K562 (cell line): ENCODE data around the gene VPS37D. TPM values are rescaled to one million over a fixed set of nuclear protein-coding genes. Genes with fewer than 3 reads are reported as not detected.

Source experiments
- CSDE1 ChIP-seq, 2 experiments: fragments of 450-650 bp; IDR thresholded peaks; 2 replicates each; pipeline ENCODE4 v1.6.1; 2016; ENCODE audit warnings: mild to moderate bottlenecking in 1 of 2
- ETV6 ChIP-seq, 3 experiments: fragments of 150-350 bp in 1 of 3; sonication (generic) in 1 of 3; formaldehyde crosslinking in 1 of 3; IDR thresholded peaks; 2 replicates each; pipeline versions ENCODE4 v1.6.1 to v1.8.0; 2014 to 2022; ENCODE audit warnings: borderline replicate concordance in 2 of 3, low read depth in 2 of 3, antibody characterized with exemption in 1 of 3, low read length in 1 of 3, mild to moderate bottlenecking in 1 of 3, missing genetic modification reagents in 1 of 3
- HSF4 ChIP-seq: fragments of 250-450 bp; sonication (Bioruptor Pico); IDR thresholded peaks from 2 replicates; pipeline ENCODE4 v2.1.2; 2022; ENCODE audit warnings: mild to moderate bottlenecking, moderate library complexity, borderline replicate concordance
- KLF16 ChIP-seq: IDR thresholded peaks from 2 replicates; pipeline ENCODE4 v1.6.1; 2016; ENCODE audit warnings: antibody characterized with exemption
- NR2C2 ChIP-seq, 2 experiments: fragments of 200-800 bp in 1 of 2; sonication (Bioruptor generic) in 1 of 2; sonication (generic) in 1 of 2; formaldehyde crosslinking in 1 of 2; IDR thresholded peaks; 2 replicates each; pipeline versions ENCODE4 v1.6.1 to v1.8.0; 2016 to 2022; ENCODE audit warnings: mild to moderate bottlenecking in 1 of 2, missing compliant biosample characterization in 1 of 2, missing genetic modification characterization in 1 of 2, missing genetic modification reagents in 1 of 2
- PHF20 ChIP-seq: fragments of 450-650 bp; IDR thresholded peaks from 2 replicates; pipeline ENCODE4 v1.6.1; 2018; ENCODE audit not compliant: partially characterized antibody
- SP2 ChIP-seq: IDR thresholded peaks from 2 replicates; pipeline ENCODE4 v1.6.1; 2011; ENCODE audit warnings: mild to moderate bottlenecking, low read depth, low read length, moderate library complexity; ENCODE audit not compliant: poor library complexity, severe bottlenecking; ENCODE audit errors: extremely low read depth
- ZNF695 ChIP-seq: fragments of 450-650 bp; formaldehyde crosslinking; IDR thresholded peaks from 2 replicates; pipeline ENCODE4 v1.4.0; 2020; ENCODE audit warnings: mild to moderate bottlenecking, moderate library complexity
- polyA plus RNA-seq, 8 experiments: library from polyadenylated mRNA; depleted of rRNA in 4 of 8; stranded (reverse) in 5 of 8; unstranded in 3 of 8; fragments of >200 nt; fragmentation: Nextera tagmentation in 2 of 8; fragmentation: Illumina TruSeq in 1 of 8; extraction: Ambion mirVana in 2 of 8; extraction: Trizol in 1 of 8; gene quantifications; 2 replicates each; pipeline versions ENCODE4 v1.2.1 to v1.2.3, GENCODE V29; 2011 to 2014; ENCODE audit warnings: inconsistent platforms in 1 of 8, missing spikeins in 1 of 8
- total RNA-seq, 7 experiments: library from RNA; depleted of rRNA in 6 of 7; stranded (reverse); fragments of >200 nt in 6 of 7; fragmentation: Illumina TruSeq in 2 of 7; extraction: Trizol in 2 of 7; gene quantifications; 2 replicates each; pipeline versions ENCODE4 v1.2.1 to v1.2.3, GENCODE V29; 2011 to 2021; ENCODE audit warnings: low replicate concordance in 1 of 7
- TF ChIP-seq, protein P1 (sequence below): sonication (generic); formaldehyde crosslinking; IDR thresholded peaks from 2 replicates; pipeline ENCODE4 v1.8.0; 2022; ENCODE audit warnings: missing genetic modification reagents, mild to moderate bottlenecking, borderline replicate concordance
- TF ChIP-seq, protein P2 (sequence below), 2 experiments: fragments of 450-650 bp; formaldehyde crosslinking in 1 of 2; IDR thresholded peaks; 2 replicates each; pipeline versions ENCODE4 v1.4.0 to v1.6.1; 2014 to 2020; ENCODE audit warnings: mild to moderate bottlenecking in 2 of 2, borderline replicate concordance in 1 of 2, low read depth in 1 of 2
- TF ChIP-seq, protein P3 (sequence below): fragments of 450-650 bp; formaldehyde crosslinking; IDR thresholded peaks from 2 replicates; pipeline ENCODE4 v1.4.0; 2020; ENCODE audit warnings: mild to moderate bottlenecking

Gene VPS37D
- total and polyA plus RNA-seq, 9 of the 15 experiments (the other 6 are each of a cell fraction or from before 2014, with no cell fraction given) = 0.25 to 2.3 (median 1.0) TPM; not detected in 3

DNA sequence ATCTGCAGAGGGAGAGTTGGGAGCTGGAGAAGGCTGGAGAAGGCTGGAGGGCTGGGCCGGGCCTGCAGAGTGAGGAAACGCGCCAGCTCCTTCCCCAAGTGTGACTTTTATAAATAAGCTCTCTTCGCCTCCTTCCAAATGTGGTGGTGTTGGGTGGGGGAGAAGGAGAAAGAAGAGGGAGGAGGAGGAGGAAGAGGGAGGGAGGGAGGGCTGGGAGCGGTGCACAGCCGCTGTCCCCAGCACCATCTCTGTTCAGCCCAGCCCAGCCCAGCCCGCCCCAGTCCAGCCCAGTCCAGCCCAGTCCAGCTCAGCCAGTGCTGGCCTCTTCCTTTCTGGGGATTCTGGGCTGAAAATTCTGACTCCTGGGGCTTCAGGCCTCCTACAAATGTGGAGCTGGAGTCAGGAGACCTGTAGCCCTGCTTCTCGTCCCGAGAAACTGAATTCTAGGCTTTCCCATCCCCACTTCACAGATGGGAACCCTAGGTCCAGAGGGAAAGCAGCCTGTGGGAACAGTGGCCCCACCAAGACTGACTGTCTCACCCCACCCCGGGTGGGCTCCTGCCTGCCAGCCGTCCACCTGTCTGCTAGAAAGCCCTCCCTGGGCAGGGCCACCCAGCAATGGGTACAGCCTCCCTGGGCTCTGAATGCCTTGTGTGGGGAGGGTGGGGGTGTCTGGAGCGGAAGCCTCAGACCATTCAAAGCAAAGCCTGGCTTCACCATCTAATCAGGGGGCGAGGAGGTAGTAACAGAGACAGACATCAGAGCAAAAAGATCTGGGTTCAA is 49.6 kb downstream of the VPS37D start (continued):
- TF ChIP-seq SP2 (no peak), HSF4 (no peak), ETV6 (IDR thresholded peaks at IDR 0.05; ENCODE audit: borderline replicate concordance in 1 of 2, low read depth in 2 of 2, low read length in 1 of 2) (no peak), ETV6 (CRISPR knock-in tag; IDR thresholded peaks at IDR 0.05; ENCODE audit: borderline replicate concordance) (no peak), CSDE1 (IDR thresholded peaks at IDR 0.05) (no peak), KLF16 (peak; percentile 61; the same call in 1 of the 2 replicates), ZNF695 (CRISPR knock-in tag) (no peak), NR2C2 (CRISPR knock-in tag; IDR thresholded peaks at IDR 0.05) (no peak), NR2C2 (tag; IDR thresholded peaks at IDR 0.05) (no peak), PHF20 (no peak)
- TF ChIP-seq, protein P1, sequence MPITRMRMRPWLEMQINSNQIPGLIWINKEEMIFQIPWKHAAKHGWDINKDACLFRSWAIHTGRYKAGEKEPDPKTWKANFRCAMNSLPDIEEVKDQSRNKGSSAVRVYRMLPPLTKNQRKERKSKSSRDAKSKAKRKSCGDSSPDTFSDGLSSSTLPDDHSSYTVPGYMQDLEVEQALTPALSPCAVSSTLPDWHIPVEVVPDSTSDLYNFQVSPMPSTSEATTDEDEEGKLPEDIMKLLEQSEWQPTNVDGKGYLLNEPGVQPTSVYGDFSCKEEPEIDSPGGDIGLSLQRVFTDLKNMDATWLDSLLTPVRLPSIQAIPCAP (CRISPR knock-in tag) = no peak
- TF ChIP-seq, protein P2, sequence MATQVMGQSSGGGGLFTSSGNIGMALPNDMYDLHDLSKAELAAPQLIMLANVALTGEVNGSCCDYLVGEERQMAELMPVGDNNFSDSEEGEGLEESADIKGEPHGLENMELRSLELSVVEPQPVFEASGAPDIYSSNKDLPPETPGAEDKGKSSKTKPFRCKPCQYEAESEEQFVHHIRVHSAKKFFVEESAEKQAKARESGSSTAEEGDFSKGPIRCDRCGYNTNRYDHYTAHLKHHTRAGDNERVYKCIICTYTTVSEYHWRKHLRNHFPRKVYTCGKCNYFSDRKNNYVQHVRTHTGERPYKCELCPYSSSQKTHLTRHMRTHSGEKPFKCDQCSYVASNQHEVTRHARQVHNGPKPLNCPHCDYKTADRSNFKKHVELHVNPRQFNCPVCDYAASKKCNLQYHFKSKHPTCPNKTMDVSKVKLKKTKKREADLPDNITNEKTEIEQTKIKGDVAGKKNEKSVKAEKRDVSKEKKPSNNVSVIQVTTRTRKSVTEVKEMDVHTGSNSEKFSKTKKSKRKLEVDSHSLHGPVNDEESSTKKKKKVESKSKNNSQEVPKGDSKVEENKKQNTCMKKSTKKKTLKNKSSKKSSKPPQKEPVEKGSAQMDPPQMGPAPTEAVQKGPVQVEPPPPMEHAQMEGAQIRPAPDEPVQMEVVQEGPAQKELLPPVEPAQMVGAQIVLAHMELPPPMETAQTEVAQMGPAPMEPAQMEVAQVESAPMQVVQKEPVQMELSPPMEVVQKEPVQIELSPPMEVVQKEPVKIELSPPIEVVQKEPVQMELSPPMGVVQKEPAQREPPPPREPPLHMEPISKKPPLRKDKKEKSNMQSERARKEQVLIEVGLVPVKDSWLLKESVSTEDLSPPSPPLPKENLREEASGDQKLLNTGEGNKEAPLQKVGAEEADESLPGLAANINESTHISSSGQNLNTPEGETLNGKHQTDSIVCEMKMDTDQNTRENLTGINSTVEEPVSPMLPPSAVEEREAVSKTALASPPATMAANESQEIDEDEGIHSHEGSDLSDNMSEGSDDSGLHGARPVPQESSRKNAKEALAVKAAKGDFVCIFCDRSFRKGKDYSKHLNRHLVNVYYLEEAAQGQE (IDR thresholded peaks at IDR 0.05; ENCODE audit: borderline replicate concordance) = peak; percentile 74
- TF ChIP-seq, protein P2 (CRISPR knock-in tag; IDR thresholded peaks at IDR 0.05; ENCODE audit: low read depth) = no peak
- TF ChIP-seq, protein P3, sequence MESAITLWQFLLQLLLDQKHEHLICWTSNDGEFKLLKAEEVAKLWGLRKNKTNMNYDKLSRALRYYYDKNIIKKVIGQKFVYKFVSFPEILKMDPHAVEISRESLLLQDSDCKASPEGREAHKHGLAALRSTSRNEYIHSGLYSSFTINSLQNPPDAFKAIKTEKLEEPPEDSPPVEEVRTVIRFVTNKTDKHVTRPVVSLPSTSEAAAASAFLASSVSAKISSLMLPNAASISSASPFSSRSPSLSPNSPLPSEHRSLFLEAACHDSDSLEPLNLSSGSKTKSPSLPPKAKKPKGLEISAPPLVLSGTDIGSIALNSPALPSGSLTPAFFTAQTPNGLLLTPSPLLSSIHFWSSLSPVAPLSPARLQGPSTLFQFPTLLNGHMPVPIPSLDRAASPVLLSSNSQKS = no peak
- TF ChIP-seq, all 486 proteins: peak for 2
